ENCODE results near the gene DDX51.

The DDX51 gene, protein sequence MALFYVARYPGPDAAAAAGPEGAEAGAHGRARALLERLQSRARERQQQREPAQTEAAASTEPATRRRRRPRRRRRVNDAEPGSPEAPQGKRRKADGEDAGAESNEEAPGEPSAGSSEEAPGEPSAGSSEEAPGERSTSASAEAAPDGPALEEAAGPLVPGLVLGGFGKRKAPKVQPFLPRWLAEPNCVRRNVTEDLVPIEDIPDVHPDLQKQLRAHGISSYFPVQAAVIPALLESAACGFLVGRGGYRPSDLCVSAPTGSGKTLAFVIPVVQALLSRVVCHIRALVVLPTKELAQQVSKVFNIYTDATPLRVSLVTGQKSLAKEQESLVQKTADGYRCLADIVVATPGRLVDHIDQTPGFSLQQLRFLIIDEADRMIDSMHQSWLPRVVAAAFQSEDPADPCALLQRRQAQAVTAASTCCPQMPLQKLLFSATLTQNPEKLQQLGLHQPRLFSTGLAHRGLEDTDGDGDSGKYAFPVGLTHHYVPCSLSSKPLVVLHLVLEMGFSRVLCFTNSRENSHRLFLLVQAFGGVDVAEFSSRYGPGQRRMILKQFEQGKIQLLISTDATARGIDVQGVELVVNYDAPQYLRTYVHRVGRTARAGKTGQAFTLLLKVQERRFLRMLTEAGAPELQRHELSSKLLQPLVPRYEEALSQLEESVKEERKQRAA

GRCh38 chr12:132144115-132144809 lies at the start of gene DDX51, which contains the start of gene NOC4L:
Gene DDX51, minus strand, starts transcription at chr12:132144319. Its CDS starts 23 bp downstream, at chr12:132144296.
Gene NOC4L, plus strand, starts transcription at chr12:132144457. Its CDS starts 32 bp downstream, at chr12:132144489.
- peak; percentile 73 to 94 for DNase-seq

- DNase-seq = peak in 1 of 2 experiments; percentile 38
Observed at GRCh38 chr12:132191715-132192553, 47.8 kb upstream of the DDX51 start.

DNA sequence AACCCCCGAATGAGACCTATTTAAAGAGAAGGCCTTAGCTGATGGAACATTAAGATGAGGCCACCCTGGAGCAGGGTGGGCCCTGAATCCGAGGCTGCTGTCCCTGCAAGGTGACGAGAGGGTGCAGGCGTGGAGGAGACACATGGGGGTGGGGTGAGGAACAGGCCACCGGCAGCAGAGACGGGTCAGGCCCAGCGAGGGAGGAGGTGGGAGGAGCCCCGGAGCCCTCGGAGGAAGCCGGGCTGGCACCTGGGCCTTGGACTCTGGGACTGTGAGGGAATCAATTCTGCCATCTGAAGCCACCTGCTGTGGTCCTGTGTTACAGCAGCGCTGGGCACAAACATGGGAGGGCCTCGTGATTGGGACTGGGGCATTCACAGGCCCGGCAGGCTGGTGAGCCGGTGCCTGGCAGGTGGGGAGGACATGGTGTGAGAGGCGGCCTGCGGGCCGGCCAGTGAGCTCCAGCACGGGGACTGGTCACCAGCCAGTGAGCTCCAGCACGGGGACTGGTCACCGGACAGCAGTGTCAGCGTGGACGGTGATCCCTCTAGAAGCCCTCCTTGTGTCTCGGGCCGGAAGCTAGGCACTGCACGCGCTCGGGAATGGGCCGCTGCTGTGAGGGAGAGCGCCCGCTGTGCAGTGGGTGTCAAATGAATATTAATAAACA lies 46.8 kb upstream of the DDX51 start:
- DNase-seq = no peak

DNA sequence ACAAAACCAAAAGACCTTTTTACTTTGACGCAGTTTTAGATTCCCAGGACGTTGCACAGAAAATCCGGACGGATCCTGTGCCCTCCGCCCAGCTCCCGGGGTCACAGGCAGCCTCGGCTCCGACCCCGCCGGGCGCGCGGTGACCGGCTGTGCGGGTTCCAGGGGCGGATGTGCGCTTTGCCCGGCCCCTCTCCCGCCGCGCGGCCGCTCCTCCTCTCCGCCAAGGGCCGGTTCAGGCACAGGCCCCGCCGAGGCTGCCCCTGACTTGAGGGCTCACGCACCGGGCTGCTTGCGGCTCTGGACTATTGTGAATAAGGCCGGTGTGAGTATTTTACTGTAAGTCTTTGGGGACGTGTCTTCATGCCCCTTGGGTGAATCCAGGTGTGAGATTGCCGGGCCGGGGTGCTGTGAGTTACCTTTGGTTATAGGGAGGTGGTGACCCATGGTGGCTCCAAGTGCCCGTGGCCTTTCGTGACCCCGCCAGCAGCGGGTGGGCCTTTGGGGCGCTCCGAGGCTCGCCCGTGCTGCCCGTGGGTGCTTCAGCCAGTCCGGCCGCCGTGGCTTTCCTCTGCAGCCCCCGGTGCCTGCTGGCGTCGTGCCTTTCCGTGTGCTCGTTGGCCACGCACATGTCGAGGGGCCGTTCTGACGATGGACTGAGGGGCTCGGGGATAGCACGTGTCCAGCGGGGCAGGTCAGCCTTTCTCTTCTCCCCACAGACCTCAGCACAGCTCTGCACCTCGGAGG lies 46.1 kb upstream of the DDX51 start:
- peak in 1 of 2 experiments; percentile 38 for DNase-seq

DNA sequence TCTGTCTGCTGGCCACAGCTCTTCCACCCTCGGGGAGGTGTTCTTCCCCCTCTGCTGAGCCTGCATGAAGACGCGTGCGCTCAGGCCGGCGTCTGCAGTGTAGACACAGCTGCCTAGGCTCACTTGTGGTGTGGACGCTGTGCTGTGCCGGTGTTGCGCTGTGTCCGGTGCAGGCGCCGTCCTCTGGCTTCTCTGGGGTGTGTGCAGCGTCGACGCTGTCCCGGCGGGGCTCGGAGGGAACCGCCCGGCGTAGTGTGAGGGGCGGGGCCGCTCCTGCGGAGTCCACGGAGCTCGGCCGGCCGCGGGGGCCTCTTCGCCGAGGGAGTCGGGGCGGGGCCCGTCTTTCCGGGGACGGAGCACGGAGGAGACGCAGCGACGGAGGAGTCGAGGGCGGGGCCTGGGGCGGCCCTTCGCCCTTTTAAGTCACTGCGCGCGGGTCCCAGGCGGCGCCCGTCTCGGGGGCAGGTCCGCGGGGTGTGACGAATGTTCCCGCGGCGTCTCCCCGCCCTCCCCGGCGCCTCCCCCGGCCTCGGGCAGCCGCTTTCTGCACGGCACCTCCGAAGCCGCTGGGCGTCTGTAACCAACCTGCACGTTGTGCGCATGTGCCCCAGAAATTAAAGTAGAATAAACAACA lies 45.4 kb upstream of the DDX51 start:
- DNase-seq = peak in 1 of 2 experiments; percentile 73

- no peak for DNase-seq
Observed at GRCh38 chr12:132188916-132189325, 44.8 kb upstream of the DDX51 start.

DNA sequence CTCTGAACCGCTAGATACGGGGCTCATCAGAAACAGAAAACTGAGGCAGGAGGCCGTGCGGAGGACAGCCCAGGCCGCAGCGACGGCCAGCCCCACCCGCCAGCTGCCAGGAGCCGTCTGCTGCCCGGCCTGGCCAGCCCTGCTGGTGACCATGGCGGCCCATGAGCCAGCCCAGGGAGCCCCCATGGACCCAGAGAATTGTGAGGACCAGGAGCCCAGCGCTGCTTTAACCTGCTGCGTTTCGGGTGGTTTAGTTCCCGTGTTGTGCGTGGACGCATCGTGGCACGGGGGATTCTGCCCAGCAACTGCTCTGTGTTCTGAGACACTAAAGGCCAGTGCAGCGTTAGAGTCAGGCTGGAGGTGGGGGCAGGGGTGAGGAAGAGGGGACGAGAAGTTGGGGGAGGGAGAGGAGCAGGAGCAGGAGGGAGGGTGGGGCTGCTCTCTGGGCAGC lies 44.4 kb upstream of the DDX51 start:
- DNase-seq = no peak

DNA sequence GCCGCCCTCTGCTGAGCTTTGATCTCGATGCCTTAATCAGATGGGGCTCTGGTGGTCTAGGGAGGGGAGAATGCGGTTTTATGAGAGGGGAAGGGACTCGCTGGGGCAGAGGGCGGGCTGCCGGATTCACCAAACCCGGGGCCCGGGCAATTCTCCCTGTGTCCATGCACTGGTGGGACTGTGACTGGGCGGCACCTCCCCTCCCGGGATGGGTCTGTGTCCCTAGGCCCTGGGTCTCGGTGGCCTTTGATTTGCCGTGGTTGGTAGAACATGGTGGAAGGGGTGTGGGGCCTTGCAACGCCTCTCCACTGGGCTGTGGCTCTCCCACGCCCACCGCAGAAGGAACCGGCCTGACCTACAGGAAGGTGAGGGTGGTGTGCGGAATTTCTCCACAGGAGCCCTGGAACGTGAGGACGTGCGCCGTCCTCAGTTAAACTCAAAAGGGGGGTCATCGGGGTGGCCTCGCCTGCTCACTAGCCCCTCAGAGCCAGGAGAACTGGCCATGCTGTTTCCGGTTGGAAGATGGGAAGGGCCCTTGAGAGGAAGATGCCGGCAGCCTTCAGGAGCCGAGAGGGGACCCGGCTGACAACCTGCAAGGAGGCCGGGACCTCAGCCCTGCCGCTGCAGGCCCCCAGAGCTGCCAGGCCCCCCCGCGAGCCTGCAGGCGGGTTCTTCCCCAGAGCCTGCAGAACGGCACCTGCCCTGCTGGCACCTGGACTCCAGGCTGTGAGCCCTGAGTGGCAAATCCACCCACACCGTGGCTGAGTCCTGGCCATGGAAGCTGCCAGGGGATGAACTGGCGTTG lies 43.7 kb upstream of the DDX51 start:
- no peak for DNase-seq

- peak in 1 of 2 experiments; percentile 36 for DNase-seq
Observed at GRCh38 chr12:132186857-132187620, 42.9 kb upstream of the DDX51 start.

- DNase-seq = no peak
Observed at GRCh38 chr12:132186208-132186856, 42.2 kb upstream of the DDX51 start.

GRCh38 chr12:132185705-132186104 lies 41.6 kb upstream of the DDX51 start:
- no peak for DNase-seq

GRCh38 chr12:132182711-132183365 lies 38.7 kb upstream of the DDX51 start:
- no peak for DNase-seq

- no peak for DNase-seq
Observed at GRCh38 chr12:132182206-132182710, 38.1 kb upstream of the DDX51 start.

DNA sequence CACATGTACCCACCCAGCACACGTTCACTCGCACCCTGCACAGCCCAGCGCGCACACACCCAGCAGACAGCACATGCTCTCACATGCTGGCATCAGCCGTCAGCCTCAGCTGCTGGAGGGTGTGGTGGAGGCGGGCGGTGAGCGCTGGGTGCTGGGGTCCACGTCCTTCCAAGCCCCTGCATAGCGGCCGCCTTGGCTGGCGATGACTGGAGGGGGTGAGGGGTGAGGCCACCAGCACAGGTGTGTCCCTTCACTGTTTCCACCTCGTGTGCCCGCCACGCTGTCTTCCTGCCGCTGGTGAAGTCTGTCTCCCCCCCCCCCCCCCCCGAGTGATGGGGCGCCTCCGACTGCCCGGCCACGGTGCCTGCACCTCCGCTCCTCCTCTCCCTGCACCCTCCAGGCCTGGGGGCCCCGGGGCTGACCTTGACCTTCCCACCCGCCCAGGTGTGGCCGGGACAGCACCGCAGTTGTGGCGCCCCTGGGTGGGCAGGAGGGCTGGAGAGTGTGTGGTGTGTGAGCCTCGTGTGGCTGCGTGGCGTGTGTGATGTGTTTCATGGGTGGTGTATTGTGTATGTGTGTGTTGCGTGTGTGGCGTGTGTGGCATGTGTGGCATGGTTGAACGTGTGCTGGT lies 37.6 kb upstream of the DDX51 start:
- no peak for DNase-seq

GRCh38 chr12:132180648-132181546 lies 36.8 kb upstream of the DDX51 start:
- DNase-seq = no peak

All from NCI-H526 (cell line).